GM18909 (cell line): Measurements from ENCODE around the gene TWSG1.
"Not testable (repeated sequence)": the region's sequence is repeated elsewhere in the genome, so short reads cannot be mapped to it uniquely, and the experiment has no call there.

Experiments used
- ATAC-seq: cut with Tn5 transposase; IDR thresholded peaks from one replicate; pipeline ENCODE4 v1.9.1; 2021; ENCODE audit warnings: mild to moderate bottlenecking; ENCODE audit not compliant: unreplicated experiment, poor library complexity

TWSG1 gene

DNA sequence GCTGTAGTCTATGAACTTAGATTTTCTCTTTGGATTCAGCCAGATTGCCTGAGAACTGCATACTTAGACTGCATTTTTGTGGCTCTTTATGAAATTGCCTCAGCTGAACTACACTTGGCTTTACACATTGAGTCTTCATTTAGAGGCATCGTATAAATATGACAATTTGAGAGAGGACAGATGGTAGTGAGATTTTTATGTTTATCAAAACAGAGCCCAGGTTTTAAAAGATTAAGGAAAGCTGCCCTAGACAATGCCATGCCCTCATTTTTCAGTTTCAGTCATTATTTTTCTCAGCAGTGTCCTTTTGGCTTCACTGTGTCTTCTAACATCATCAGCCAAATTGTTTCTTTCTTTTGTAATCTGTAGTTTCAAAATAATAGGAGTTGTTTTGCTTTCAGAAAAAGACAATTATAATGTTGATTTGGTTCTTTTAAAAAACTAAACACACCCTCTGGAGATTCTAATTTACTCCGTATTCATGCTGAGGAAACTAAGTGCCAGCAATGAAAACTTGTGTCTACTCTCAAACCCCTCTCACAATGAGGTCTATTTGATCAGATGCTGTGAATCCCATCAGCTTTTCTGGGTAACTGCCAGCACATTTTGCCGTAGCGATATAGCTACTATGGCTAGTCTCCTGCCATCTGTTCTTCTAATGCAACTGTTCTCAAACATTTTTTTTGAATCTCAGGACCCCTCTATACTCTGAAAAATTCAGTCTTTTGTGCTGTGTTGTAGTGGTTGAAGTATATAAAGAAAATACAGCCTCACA lies 46.2 kb downstream of the TWSG1 start:
- no peak for ATAC-seq

DNA sequence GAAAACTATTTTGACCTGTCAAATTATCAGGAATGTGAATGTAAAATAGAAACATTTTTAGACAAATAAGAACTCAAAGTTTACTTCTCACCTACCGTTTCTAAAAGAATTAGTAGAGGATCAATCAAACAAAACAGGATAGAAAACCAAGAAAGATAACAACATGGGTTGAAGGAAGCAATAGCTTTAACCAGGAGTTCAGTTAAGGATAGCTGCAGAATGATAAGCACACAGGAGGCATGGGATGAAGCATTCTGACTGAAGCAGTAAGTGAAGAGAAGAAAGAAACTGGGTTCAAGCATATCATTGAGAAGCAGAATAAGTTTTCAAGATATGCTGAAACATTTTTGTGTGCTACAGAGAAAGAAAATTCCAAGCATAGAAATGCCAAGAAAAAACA lies 52.3 kb downstream of the TWSG1 start:
- ATAC-seq, result no peak

DNA sequence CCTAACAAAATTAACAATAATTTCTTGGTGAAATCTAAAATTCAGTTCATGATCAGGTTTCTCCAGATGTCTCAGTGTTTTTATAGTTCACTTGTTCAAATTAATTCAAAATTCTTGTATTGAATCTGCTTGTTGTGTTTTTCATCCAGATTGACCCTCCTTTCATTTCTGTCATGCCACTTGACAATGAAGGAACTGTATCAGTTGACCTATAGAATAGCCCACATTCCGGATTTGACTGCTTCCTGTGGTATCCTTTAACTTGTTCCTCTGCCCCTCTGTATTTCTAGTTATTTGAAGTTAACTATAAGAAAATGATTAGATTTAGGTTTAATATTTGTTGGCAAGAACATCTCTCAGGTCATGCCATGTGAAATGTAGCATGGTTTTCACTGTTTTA lies 53.3 kb downstream of the TWSG1 start:
- no peak for ATAC-seq

DNA sequence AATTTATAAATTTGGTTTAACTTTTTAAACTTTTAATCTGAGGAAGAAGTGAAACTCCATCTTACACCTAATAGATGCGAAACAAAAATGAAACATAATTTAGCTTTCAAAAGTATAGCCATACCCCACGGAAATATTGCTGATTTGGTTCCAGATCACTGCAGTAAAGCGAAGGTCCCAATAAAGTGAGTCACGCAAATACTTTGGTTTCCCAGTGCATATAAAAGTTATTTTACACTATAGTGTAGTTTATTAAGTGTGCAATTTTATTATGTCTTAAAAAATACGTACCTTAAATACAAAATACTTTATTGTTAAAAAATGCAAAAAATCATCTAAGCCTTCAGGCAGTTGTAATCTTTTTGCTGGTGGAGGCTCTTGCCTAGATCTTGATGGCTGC lies 55.1 kb downstream of the TWSG1 start:
- ATAC-seq, result no peak

DNA sequence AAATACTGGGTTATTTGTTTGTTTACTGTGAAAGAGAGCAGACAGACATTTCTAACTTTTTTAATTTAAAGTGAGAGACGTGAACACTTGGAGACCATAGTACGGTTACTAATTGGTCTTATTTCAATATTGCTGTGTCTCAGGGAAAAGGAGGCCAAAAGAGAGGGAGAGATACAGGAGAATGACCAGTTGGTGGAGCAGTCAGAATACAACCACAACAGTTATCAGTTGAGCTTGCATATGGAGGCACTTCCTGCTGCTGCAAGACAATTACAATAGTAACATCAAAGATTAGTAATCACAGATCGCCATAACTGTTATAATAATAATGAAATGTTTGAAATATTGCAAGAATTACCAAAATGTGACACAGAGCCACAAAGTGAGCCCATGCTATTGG lies 58.2 kb downstream of the TWSG1 start:
- no peak for ATAC-seq

DNA sequence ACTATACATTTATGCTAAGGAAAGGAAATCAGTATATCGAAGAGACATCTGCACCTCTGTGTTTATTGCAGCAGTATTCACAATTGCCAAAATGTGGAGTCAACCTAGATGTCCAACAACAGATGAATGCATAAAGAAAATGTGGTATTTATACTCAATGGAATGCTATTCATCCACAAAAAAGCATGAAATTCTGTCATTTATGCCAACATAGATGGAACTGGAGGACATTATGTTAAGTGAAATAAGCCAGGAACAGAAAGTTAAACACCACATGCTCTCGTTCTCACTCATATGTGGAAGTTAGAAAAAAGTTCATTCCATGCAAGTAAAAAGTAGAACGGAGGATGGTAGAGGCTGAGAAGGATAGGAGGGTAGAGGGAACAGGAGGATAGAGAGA lies 59.5 kb downstream of the TWSG1 start:
- ATAC-seq, result no peak

DNA sequence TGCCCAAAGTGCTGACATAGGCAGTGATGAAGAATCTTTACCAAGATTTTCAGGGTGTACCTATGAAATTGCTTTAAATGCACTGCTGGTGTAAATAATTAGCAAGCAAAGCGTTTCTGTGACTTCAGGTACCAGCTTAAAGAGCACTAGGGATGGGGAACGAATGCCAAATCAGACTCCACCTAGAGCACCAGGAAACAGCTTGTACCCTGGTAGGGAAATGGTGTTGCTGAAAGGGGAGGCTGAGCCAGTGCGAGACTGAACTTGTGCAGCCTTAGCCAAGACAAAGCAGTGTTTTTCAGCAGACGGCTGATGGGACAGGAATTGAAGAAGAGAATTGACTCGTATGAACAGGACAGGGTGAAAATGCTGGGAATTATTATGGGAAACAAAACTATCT lies 65.6 kb downstream of the TWSG1 start:
- ATAC-seq, result no peak

DNA sequence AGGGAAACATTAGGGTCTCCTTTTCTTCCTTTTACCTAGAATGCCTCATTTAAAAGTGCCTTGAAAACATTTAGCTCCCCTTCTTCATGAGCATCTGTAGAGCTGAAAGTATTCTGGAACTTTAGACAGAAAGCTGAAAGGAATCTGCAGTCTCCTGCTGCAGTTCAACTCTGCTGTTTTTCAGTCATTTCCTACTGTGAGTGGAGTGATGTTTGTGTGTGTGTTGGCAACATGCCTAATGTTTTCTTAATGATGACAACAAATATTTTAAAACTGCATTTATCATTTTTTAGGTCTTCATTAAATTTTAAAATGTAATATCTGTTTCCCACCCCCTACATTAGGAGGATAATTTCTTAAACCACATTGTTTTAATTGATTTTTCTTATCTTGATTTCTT lies 66.6 kb downstream of the TWSG1 start:
- no peak for ATAC-seq

DNA sequence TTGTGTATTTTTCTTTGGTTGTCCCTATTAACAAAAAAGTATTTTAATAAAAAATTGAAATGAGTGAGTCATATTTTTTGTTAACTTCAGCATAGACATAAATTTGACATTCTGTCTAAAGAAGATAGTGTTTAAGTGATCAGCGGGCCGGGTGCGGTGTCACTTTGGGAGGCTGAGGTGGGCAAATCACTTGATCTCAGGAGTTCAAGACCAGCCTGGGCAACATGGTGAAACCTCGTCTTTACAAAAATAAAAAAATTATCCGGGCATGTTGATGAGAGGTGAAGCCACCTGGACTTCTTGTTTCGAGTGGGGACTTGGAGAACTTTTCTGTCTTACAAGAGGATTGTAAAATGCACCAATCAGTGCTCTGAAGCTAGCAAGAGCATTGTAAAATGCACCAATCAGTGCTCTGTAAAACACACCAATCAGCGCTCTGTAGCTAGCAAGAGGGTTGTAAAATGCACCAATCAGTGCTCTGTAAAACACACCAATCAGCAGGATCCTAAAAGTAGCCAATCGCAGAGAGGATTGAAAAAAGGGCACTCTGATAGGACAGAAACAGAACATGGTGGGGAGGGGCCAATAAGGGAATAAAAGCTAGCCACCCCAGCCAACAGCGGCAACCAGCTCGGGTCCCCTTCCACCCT lies 67.9 kb downstream of the TWSG1 start:
- ATAC-seq, result not testable (repeated sequence)

DNA sequence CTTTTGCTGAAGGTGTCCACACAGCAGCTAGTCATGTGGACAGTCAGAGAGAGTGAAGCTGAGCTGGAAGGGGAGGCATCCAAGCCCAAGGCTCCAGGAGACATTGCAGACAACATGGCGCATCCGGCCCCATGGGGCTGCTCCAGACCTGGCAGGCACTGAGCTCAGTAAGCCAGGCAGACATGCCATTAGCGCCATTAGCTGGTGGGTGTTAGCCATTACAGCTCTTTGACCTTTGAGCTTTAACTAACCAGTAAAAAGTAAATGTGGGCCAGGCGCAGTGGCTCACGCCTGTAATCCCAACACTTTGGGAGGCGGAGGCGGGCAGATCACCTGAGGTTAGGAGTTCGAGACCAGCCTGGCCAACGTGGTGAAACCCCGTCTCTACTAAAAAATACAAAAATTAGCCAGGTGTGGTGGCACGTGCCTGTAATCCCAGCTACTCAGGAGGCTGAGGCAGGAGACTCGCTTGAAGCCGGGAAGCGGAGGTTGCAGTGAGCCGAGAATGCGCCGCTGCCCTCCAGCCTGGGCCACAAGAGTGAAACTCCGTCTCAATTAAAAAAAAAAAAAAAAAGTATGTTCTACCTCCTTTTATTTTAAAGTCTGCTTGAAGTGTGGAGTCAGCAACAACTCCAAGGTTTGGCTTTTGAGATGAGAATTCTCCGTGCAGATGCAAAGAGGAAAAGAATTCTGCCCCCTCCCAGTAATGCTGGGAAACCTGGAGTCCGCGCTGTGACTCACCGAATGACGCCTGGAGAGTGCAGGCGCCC lies 69.4 kb downstream of the TWSG1 start:
- ATAC-seq, result no peak

DNA sequence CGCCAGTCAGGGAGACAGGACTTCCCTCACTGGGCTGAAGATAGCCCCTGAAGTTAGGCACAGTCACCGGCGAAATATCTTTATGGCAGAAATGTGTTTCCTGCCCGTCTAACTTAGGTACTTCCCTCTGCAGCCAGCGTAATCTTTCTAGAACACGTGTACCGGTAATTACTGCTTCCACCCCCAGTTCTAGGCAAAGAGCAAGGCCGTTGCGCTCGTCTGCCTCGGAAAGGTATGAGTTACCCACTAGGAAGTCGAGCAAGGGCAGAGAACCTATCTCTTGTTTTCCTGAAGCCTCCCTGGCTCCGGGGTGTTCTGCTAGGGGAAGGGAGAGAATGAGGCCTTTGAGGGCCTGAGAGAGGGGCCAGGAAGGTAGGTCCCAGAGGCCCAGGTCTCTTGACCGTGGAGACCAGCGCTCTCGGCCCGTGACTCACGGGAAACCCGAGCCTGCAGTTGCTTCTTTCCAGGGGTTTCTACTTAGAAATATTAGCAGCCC lies 70.0 kb downstream of the TWSG1 start:
- ATAC-seq, result no peak

DNA sequence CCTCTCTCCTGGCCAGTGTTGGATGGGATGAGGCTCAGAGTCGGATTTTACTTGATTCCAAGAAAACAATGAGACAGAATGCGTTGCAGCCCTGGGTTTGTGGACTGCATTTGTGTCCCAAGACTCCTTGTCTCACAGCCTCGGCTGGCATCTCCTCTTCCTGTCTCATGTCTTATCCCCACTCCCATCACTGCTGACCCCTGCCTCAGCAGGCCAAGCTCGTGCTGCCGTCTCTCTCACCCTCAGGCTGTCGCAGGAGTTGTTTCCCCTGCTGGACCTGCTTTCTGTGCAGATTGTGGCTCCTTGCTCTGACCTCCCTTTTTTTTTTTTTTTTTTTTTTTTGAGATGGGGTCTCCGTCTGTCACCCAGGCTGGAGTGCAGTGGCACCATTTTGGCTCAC lies 70.6 kb downstream of the TWSG1 start:
- ATAC-seq, result no peak

DNA sequence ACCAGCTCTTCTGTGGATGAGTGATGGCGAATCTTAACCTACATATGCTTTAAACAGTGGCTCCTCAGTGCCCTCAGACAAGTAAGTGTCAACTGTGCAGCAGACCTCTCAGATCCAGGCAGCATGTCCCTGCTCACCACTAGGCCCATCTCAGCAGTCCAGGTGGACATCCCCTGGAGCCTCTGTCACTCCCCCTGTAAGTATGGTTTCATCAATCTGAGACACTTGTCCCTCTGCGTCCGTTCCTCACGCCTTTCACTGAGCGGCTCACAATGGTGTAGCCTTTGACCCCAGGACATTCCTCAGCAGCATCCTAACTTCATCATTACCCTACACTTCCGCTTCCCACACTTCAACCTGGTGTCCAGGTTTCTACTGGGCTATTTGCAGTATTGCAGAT lies 71.4 kb downstream of the TWSG1 start:
- ATAC-seq, result no peak

DNA sequence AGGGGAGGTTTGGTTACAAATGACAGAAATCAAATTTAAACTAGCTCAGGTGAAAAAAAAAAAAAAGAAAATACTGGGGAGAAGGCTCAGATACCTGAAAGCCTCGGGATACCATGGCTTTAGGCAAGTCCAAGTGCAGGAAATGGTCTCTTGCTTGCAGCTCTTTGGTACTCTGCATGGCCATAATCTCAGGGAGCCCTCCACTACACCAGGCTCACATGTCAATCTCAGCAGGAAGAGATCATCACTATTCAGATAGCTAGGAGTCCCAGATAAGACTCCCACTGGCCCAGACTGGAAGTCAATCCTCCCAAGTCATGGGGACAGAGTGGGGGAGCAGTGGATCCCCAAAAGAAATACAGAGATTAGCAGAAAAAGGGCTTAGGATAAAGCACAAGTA lies 75.9 kb downstream of the TWSG1 start:
- no peak for ATAC-seq

DNA sequence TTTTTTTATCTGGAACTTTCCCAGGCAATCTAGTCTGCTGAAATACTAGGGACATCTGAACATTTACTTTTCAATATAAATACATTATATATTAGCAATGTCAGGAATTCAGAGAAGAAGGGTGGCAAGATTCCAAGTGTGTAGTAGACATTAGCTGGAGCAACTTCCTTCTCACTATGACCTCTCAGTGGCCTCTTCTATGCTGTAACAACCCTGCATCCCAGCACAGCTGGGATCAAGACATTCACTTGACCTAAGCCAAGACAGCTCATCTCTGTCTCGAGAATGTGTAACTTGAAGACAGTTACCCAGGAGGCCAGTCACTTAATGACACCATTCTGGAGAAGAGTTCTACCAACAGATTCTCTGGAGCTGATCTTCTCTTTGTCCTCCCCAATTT lies 79.0 kb downstream of the TWSG1 start:
- no peak for ATAC-seq

DNA sequence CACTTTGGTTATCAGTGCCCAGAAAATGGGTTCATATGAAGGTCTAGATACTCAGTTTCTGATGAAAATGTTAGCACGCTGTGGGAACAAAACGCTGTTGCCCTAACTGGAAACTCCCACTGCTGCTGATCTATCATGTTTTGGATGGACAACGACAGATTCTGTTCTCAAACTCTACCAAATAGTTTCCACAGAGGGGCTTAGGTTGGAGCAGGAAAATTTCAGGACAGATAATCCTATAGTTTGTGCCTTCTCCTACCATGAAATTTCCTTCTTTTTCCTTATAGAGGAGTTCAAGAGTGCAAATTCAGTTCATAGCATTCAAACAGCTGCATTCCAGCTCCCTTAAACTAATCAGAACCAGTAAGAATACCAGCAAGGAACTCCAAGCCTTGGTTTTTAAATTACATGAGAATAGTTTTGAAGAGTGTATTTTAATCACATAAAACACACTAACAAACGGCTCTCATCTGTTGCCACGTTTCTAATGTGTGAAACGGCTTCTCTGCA lies 82.0 kb downstream of the TWSG1 start:
- no peak for ATAC-seq

DNA sequence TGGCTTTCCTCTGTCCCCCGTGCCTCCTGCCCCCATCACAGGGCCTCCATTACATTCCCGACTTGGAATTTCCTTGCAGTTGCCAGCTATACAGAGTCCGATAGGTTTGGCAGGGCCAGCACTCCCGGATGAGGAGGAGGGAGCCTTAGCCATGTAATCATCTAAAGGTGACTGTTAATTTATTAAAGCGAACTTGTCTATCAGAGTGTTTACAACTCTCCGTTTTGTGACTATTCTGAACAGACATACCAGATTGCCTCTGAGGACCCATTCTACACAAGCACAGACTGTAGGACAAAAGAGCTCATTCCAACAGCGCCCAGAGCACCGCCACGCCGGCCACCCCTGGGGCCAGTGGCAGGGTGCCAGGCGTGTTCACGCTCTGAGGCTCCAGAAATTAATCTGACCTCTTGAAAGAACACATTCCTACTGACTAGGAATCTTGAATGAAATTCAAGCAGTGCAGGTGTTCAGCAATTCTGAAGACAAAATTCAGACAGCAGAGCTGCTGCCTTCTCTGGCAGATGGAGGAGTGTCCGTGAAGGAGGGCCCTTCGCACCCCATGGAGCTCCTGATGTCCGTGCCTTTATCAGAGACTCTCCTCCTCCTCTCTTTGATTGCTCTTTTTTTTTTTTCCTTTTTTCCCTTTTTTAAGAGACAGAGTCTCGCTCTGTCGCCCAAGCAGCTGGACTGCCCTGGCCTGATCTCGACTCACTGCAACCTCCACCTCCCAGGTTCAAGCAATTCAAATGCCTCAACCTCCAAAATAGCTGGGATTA lies 82.7 kb downstream of the TWSG1 start:
- ATAC-seq, result no peak

DNA sequence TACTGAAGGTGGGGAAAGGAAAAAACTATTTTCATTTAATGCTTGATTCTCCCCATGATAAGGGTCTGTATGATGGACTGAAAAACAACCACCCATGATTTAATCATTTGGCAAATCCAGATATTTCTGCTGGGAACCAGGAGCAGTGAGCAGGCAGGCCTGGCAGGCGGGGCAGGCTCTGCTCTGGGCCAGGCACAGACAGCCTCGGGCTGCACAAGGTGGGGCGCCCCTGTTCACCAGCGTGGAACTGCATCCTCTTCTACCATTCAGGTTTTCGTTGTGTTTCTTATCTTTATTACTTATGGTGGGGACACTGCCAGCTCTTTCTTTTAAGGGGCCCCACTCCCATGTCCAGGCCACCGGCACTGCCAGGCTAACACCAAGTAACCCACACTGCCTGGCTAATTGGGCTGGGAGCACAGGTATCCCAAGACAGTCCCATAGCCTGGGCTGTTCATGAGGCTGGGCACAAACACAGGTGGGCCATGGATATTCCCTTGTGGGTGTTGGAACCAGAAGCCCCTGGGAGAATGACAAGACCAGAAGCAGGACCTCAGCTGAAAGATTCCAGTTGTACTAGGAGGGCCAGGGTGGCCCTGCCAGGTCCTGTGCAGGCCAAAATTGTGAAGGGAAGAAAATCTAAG lies 83.6 kb downstream of the TWSG1 start:
- ATAC-seq, result no peak

DNA sequence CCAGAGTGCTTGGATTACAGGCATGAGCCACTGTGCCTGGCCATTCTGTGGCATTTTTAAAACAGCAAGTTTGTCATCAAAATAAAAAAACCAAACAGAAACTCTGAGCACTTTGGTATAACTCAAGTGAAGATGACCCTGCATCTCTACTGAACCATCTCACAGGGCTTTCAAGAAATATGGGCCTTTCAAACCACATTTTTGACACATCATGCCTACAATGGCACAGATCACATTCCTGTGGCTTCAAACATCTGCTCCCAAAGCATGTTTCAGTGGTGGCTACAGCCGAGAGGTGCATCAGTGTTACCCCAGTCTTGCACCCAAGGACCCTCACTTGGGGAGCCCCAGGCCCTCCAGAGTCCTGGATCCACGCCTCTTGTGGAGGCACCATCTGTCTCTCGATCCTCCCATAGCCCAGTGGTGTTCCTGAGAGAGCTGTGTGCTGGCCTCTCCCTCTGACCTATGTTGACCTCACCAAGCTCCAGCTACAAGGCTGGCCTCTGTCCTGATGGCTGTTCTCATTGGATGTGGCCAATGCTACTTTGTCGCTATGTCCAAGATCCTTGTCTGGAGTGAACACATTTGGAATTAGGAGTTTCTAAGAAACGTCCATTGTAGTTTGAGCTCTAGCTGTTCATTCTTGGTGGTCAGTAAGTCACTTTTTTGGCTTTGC lies 85.5 kb downstream of the TWSG1 start:
- no peak for ATAC-seq
